Adrenal gland (tissue), 12 donors: ENCODE data around the gene C15orf39. TPM values are rescaled to one million over a fixed set of nuclear protein-coding genes. Genes with fewer than 3 reads are reported as not detected.

Experiments
- DNase-seq, 7 donors: peaks; one replicate each; pipeline ENCODE4 v3.0.0-alpha.2; 2019 to 2020
- H3K27ac ChIP-seq, 5 donors: fragments of 200-600 bp; sonication (generic) in 4 of 5; 1 replicate in 3 of 5; 2 replicates in 2 of 5; pipeline versions ENCODE4 v1.5.1 to v1.8.0; 2016 to 2020; ENCODE audit warnings: mild to moderate bottlenecking in 1 of 5
- H3K27me3 ChIP-seq: fragments of 200-600 bp; 2 replicates; pipeline ENCODE4 v1.8.0; 2021
- H3K36me3 ChIP-seq, 2 donors: fragments of 200-600 bp; replicated peaks in 1 of 2; 1 replicate in 1 of 2; 2 replicates in 1 of 2; pipeline versions ENCODE4 v1.5.1 to v1.8.0; 2018 to 2022
- H3K4me1 ChIP-seq, 2 donors: fragments of 200-600 bp; replicated peaks in 1 of 2; 1 replicate in 1 of 2; 2 replicates in 1 of 2; pipeline versions ENCODE4 v1.5.1 to v1.8.0; 2018 to 2021
- H3K4me3 ChIP-seq, 4 donors: fragments of 200-600 bp; sonication (generic) in 3 of 4; one replicate each; pipeline ENCODE4 v1.5.1; 2016 to 2018
- H3K9me3 ChIP-seq, 3 donors: fragments of 200-600 bp; sonication (generic) in 1 of 3; replicated peaks in 1 of 3; 1 replicate in 2 of 3; 2 replicates in 1 of 3; pipeline versions ENCODE4 v1.5.1 to v1.8.0; 2016 to 2021
- CTCF ChIP-seq, 6 experiments: fragments of 450-650 bp in 4 of 6; fragments of 200-600 bp in 2 of 6; sonication (generic) in 1 of 6; IDR thresholded peaks; 1 replicate in 5 of 6; 2 replicates in 1 of 6; pipeline versions ENCODE4 v1.5.1 to v1.8.0; 2016 to 2021; ENCODE audit warnings: antibody characterized with exemption in 6 of 6, mild to moderate bottlenecking in 2 of 6, moderate library complexity in 1 of 6
- POLR2A ChIP-seq, 2 donors: fragments of 450-650 bp; IDR thresholded peaks; one replicate each; pipeline ENCODE4 v1.6.1; 2017; ENCODE audit warnings: antibody characterized with exemption in 2 of 2, mild to moderate bottlenecking in 2 of 2, moderate library complexity in 1 of 2
- WGBS, 4 donors: extraction: QIAGEN DNeasy Blood & Tissue Kit in 2 of 4; methylation state at CpG; one replicate each; pipeline versions ENCODE4 v1.1.5 to v1.1.7; 2013 to 2017; 5-methylcytosine and 5-hydroxymethylcytosine counted together
- intact Hi-C, 2 donors: fragments of 100-400 bp; cut with DNase I; formaldehyde crosslinking; loops; one replicate each; pipeline versions ENCODE4 v1.14.1 to v1.15.0; 2022 to 2023
- polyA plus RNA-seq, 3 donors: library from polyadenylated mRNA; stranded (reverse); fragments of 200-250 nt in 2 of 3; fragments of 350-450 nt in 1 of 3; fragmentation: Illumina TruSeq in 1 of 3; extraction: RNeasy Lipid Tissue Mini Kit (QIAGEN cat#74804) in 1 of 3; gene quantifications; one replicate each; pipeline ENCODE4 v1.2.3, GENCODE V29; 2013 to 2014
- total RNA-seq, 9 donors: library from RNA; depleted of rRNA in 4 of 9; stranded (reverse); fragments of >200 nt in 4 of 9; fragments of 120-200 nt in 1 of 9; fragmentation: NEBNext Ultra II Directional in 1 of 9; extraction: Animal tissue kit (Norgen Biotek cat#: 25700) in 1 of 9; gene quantifications; one replicate each; pipeline versions ENCODE4 v1.1.0 to v1.2.4, GENCODE V29; 2013 to 2023
- donor health status: healthy with polysubstance abuse.
- donor health status: Bipolar disorder and iron deficiency.
- donor health status: DM: yes; HTN: yes; CAD: no.
- donor health status: DM: no; HTN: no; CAD: no.
- donor health status: DM: no; HTN: no; CAD: no.
- donor health status: DM: yes; HTN: yes; CAD: no.

C15orf39 gene
- total and polyA plus RNA-seq, 12 donors, result 5.6 to 50.6 (median 29.8) TPM

- H3K9me3 ChIP-seq, result no peaks in the 10 kb centered on the region
- peaks cover 0 to 6% of the 10 kb centered on the region in 2 donors for H3K4me1 ChIP-seq
- no peak for TF ChIP-seq POLR2A (IDR thresholded peaks at IDR 0.05)
- TF ChIP-seq CTCF (IDR thresholded peaks at IDR 0.05), result no peak
- WGBS, 4 donors, result 14 to 29% (median 24%) methylated on average over 6 to 13 of the region's 13 CpGs
- H3K4me3 ChIP-seq, result no peak overlapping the region
- H3K27me3 ChIP-seq, result no peaks in the 10 kb centered on the region
- DNase-seq, result peak in 3 of 7 donors; percentile 12 to 89 (median 32)
- H3K27ac ChIP-seq, result peak overlapping the region in 1 of 5 donors; percentile 64
- intact Hi-C loops, result no loop called here
- no peaks in the 10 kb centered on the region for H3K36me3 ChIP-seq
These were observed 6.4 kb upstream of the C15orf39 start for GRCh38 chr15:75195122-75195765.

- peak overlapping the region in 1 of 5 donors; percentile 64 for H3K27ac ChIP-seq
- peak in 4 of 7 donors; percentile 29 to 75 (median 42) for DNase-seq
These were observed 5.9 kb upstream of the C15orf39 start for GRCh38 chr15:75195766-75196241.

GRCh38 chr15:75197062-75197630 lies 4.5 kb upstream of the C15orf39 start:
- WGBS, 4 donors, result 74 to 83% (median 83%) methylated on average over 4 of the region's 4 CpGs; no CpG with 5 or more reads in 1 of the 4 donors
- no peak for TF ChIP-seq CTCF (IDR thresholded peaks at IDR 0.05)
- TF ChIP-seq POLR2A (IDR thresholded peaks at IDR 0.05), result no peak
- no peaks in the 10 kb centered on the region for H3K27me3 ChIP-seq
- no peaks in the 10 kb centered on the region for H3K9me3 ChIP-seq
- peaks cover 0 to 18% of the 10 kb centered on the region in 2 donors for H3K4me1 ChIP-seq
- peak overlapping the region in 1 of 5 donors; percentile 64 for H3K27ac ChIP-seq
- DNase-seq, result no peak
- no peak overlapping the region for H3K4me3 ChIP-seq
- H3K36me3 ChIP-seq, result no peaks in the 10 kb centered on the region
- intact Hi-C loops, result no loop called here

More at GRCh38 chr15:75195766-75196241, 5.9 kb upstream of the C15orf39 start:
- 61 to 68% (median 63%) methylated on average over 9 to 14 of the region's 14 CpGs for WGBS, 4 donors
- no peak overlapping the region for H3K4me3 ChIP-seq
- TF ChIP-seq POLR2A (IDR thresholded peaks at IDR 0.05) (no peak), CTCF (IDR thresholded peaks at IDR 0.05) (no peak)
- H3K9me3 ChIP-seq, result no peaks in the 10 kb centered on the region
- no peaks in the 10 kb centered on the region for H3K27me3 ChIP-seq
- no peaks in the 10 kb centered on the region for H3K36me3 ChIP-seq
- intact Hi-C loops, result no loop called here
- H3K4me1 ChIP-seq, result peaks cover 0 to 11% of the 10 kb centered on the region in 2 donors

GRCh38 chr15:75198560-75199356 lies 2.9 kb upstream of the C15orf39 start:
- H3K27ac ChIP-seq, result no peak overlapping the region
- H3K9me3 ChIP-seq, result no peaks in the 10 kb centered on the region
- intact Hi-C loops, result no loop called here
- H3K27me3 ChIP-seq, result no peaks in the 10 kb centered on the region
- no peaks in the 10 kb centered on the region for H3K36me3 ChIP-seq
- WGBS, 4 donors, result 73 to 87% (median 83%) methylated on average over 3 of the region's 3 CpGs
- TF ChIP-seq CTCF (IDR thresholded peaks at IDR 0.05) (no peak), POLR2A (IDR thresholded peaks at IDR 0.05) (no peak)
- no peak overlapping the region for H3K4me3 ChIP-seq
- peaks cover 9 to 27% of the 10 kb centered on the region in 2 donors for H3K4me1 ChIP-seq
- DNase-seq, result peak in 2 of 7 donors; percentile 19 to 79
